Measurements from ENCODE around the gene C10orf71.

DNA sequence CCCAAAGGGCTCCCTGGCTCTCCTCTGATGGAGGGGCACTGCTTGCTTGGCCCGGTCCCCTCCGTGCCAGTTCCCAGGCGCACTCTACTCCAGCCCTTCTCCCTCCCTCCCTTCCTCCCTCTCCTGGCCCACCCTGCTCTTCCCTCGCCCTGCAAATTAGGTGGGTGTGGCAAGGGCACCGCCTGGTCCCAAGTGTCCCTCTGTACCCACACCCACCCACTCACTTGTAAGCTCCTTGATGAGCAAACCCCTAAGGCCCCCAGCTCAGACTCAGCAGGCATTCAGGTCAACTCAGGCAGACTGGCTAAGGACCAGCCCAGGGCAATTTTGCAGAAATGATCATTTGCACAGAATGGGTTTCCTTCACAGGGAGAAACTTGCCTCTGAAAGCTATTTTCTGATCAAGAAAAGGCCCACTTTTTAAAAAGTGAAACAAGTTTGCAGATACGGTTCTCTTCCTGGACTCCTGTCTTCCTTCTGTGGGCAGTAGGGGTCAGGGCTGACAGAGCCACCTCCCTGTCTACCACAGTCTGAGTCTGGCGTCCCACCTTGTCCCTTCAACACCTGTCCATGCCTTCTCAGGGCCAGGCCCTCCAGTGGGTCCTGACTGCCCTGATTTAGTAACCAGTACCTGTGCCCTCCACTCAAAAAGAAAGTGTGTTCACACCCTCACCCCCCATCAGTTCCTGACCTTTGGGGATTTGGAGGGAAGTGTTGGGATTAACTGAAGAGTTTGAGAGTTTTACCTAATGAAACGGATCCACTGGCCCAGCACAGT, 28.3 kb downstream of the C10orf71 start:
- TF ChIP-seq ZNF274 (IDR thresholded peaks at IDR 0.05; ENCODE audit: borderline replicate concordance, extremely low read depth, low read length), result no peak
- TF ChIP-seq RFX5 (IDR thresholded peaks at IDR 0.05; ENCODE audit: borderline replicate concordance, low read depth, low read length), result no peak
- TF ChIP-seq, protein P1, sequence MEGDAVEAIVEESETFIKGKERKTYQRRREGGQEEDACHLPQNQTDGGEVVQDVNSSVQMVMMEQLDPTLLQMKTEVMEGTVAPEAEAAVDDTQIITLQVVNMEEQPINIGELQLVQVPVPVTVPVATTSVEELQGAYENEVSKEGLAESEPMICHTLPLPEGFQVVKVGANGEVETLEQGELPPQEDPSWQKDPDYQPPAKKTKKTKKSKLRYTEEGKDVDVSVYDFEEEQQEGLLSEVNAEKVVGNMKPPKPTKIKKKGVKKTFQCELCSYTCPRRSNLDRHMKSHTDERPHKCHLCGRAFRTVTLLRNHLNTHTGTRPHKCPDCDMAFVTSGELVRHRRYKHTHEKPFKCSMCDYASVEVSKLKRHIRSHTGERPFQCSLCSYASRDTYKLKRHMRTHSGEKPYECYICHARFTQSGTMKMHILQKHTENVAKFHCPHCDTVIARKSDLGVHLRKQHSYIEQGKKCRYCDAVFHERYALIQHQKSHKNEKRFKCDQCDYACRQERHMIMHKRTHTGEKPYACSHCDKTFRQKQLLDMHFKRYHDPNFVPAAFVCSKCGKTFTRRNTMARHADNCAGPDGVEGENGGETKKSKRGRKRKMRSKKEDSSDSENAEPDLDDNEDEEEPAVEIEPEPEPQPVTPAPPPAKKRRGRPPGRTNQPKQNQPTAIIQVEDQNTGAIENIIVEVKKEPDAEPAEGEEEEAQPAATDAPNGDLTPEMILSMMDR (IDR thresholded peaks at IDR 0.05; ENCODE audit: control extremely low read depth in 1 of 3, insufficient read depth in 1 of 3, low read depth in 1 of 3, low read length in 3 of 3), result no peak
- no peak for TF ChIP-seq SP4 (IDR thresholded peaks at IDR 0.05; ENCODE audit: low read length)
- TF ChIP-seq KDM1A (IDR thresholded peaks at IDR 0.05; ENCODE audit: borderline replicate concordance, low read length), result no peak
- TF ChIP-seq, protein P2, sequence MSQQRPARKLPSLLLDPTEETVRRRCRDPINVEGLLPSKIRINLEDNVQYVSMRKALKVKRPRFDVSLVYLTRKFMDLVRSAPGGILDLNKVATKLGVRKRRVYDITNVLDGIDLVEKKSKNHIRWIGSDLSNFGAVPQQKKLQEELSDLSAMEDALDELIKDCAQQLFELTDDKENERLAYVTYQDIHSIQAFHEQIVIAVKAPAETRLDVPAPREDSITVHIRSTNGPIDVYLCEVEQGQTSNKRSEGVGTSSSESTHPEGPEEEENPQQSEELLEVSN (IDR thresholded peaks at IDR 0.05), result no peak
- no peak for TF ChIP-seq RAD21 (IDR thresholded peaks at IDR 0.05 in 1 of 2, conservative IDR thresholded peaks at IDR 0.05 in 1 of 2; ENCODE audit: low read depth in 2 of 2, low read length in 2 of 2)
- TF ChIP-seq POLR2AphosphoS5 (IDR thresholded peaks at IDR 0.05; ENCODE audit: low read depth, low read length), result no peak
